Hematopoietic multipotent progenitor cell treated with erythropoietin and hydrocortisone succinate and interleukin-3 and kit ligand, for 6 days (in vitro differentiated cells): ENCODE measurements around the gene PPP1R27.

ENCODE experiments used
- DNase-seq: peaks from one replicate; pipeline ENCODE4 v3.0.0-alpha.2; 2015

PPP1R27 gene

GRCh38 chr17:81860756-81861568 lies 26.1 kb upstream of the PPP1R27 start:
- DNase-seq: peak; percentile 100

GRCh38 chr17:81859906-81860755 lies 25.3 kb upstream of the PPP1R27 start, which contains the start of gene P4HB:
Gene P4HB, minus strand, starts transcription at chr17:81860535. Its CDS starts 64 bp downstream, at chr17:81860471.
- DNase-seq: no peak

DNA sequence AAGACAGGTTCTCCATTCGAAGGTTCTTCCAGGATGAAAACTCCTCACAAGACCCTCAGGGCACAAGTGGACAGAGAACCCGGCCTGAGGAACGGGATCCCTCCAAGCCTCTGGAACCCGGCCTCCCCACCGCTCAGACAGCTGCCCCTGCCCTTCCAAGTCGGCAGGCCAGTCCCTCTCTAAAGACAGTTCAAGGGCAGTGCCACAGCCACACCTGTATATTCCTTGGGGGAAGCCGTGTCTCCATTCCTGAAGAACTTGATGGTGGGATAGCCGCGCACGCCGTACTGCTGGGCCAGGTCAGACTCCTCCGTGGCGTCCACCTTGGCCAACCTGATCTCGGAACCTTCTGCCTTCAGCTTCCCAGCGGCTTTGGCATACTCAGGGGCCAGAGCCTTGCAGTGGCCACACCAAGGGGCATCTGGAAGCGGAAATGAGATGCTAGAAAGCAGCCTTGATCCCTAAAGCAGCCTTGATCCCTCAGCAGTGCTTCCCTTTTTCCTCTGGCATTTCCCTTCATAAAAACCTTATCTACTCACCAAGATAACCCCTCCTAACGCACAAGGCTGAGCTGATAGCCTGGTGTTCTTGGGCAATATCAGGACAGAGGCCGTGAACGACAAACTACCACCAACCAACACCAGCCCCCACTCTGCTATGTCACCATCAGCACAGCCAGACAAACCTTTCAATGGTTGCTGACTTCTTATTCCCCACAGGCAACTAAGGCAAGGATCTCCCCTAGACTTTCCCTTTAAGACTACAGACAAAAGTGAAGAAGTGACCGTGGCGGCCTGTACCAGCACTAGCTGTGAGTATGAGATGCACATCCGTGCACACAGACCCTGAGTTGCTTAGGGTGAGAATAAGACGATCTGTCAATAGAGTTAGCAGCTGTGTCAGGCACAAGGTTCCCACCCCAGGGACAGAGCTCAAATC lies 24.4 kb upstream of the PPP1R27 start:
- peak; percentile 72 for DNase-seq

- no peak for DNase-seq
Observed at GRCh38 chr17:81858170-81858966, 23.5 kb upstream of the PPP1R27 start.

GRCh38 chr17:81854974-81855774 lies 20.3 kb upstream of the PPP1R27 start:
- no peak for DNase-seq

DNA sequence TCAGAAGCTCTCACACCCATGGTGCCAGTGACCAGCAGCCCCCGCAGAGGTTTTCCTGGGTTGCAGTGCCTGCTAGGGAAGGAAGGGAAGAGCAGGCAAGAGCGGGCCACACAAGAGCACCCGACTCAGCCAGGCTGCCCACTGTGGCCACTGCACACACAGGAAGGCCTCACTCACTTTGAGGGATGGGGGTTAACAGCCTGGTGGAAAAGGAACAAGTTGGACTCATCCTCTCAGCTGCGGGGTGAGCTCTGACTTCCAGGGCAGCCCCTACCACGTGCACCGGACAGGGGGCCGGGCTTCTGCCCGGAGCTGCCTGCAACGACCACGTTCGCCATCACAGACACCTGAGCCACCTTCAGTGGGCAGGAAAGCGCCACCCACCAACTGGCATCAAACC lies 17.4 kb upstream of the PPP1R27 start:
- DNase-seq: no peak

DNA sequence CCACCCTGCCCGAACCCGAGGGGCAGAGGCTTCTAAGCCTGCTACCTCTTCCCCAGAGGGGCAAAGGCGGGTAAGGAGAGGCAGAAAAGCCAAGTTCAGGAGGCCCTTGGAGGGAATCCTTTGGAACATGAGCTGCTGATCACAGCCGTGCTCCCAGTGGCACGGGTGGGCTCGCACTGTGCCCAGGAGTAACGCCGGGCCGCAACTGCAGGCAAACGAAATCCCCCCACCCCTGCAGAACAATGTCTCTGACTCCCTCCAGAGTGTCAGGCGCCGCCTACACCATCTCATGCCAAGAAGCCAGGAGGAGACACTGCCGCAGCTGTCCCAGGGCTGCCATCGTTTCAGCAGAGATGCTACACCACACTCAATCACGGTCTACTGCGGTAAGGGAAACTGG lies 16.6 kb upstream of the PPP1R27 start:
- no peak for DNase-seq

- no peak for DNase-seq
Observed at GRCh38 chr17:81849457-81849856, 14.6 kb upstream of the PPP1R27 start.

DNA sequence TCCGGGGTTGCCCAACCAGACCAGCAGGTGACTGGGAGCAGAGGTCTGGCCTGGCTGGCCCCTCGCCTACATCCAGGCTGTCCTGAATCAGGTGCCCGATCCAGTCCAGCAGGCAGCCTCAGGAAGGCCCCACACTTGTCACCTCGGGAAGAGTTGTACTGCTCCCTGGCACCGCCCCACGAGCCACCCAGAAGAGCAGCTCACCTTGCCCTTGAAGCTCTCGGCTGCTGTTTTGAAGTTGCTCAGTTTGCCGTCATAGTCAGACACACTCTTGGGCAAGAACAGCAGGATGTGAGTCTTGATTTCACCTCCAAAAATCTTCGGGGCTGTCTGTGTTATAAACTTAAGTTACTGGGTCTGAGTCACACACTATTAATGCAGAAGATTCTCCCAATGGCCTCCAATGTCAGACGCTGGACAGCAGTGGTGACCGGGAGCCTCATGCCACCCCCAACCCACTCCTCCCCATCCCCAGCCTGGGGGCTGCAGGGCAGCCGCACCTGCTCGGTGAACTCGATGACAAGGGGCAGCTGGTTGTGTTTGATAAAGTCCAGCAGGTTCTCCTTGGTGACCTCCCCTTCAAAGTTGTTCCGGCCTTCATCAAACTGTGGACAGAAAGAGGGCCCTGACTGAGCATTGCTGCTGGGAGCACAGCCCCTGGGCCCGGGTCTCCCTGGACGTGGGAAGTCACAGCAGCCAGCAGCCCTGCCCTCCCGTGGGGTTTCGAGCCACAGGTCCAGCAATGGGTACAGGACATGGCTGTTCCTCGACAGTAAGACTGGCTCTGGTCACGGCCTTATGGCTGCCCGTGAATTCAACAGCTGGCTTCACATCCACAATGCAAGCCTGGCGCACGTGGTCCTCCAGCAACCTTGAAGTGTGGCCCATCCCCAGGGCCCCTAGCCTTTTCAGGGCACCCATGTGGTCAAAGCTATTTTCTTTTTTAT lies 12.2 kb upstream of the PPP1R27 start:
- no peak for DNase-seq

GRCh38 chr17:81845881-81846742 lies 11.3 kb upstream of the PPP1R27 start:
- no peak for DNase-seq

DNA sequence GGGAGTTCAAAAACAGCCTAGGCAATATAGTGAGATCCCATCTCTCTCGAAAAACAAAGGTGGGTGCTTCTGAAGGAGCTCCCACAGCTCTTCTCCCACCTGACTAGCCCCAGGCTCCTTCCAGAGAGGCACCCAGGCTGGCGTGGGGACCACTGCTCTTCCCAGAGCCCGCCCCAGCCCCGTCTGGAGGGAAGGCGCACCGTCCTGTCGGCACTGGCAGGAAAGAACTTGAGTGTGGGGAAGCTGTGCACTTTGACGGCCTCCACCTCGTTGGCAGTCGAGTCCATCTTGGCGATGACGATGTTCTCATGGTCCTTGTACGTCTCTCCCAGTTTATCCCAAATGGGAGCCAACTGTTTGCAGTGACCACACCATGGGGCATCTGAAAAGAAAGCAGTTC lies 10.5 kb upstream of the PPP1R27 start:
- no peak for DNase-seq

DNA sequence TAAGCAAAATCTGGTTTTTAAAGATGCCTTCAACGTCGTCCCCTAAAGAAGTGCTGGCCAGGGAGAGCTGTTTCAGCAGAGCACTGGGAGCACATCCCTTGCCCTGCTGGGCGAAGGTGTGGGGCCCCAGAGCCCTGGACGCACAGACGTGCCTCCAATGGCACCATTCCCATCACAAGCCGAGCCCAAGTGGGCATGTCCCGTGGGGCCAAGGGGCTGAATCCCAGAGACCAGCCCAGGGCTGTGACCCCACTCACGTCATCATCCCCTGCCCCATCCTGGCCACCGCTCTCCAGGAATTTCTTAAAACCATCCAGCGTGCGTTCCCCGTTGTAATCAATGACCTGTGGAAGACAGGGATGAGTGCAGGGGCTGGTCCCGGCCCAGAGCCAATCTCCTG lies 10.0 kb upstream of the PPP1R27 start:
- no peak for DNase-seq

- no peak for DNase-seq
Observed at GRCh38 chr17:81844327-81844851, 9.5 kb upstream of the PPP1R27 start.

- no peak for DNase-seq
Observed at GRCh38 chr17:81843713-81844326, 9.0 kb upstream of the PPP1R27 start.

GRCh38 chr17:81842725-81843504 lies 8.1 kb upstream of the PPP1R27 start:
- DNase-seq: no peak

GRCh38 chr17:81842378-81842724 lies 7.5 kb upstream of the PPP1R27 start:
- no peak for DNase-seq

DNA sequence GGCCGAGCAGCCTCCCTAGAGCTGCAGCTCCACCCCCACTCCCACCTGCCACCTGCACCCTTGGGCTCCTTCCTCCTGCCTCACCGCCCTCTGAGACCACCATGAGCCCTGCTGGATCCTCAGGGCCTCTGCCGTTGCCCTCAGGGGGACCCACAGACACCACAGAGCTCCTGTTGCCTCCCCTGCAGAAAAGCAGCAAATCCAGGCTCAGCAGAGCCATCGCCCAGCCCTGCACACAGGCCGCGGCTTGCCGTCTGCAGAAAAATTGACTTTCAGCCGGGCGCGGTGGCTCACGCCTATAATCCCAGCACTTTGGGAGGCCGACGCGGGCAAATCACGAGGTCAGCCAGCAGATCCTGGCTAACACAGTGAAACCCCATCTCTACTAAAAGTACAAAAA lies 7.0 kb upstream of the PPP1R27 start:
- DNase-seq: no peak
